Tibial artery (tissue), 4 donors: Measurements from ENCODE around the gene COL4A2.

Experiments used
- DNase-seq, 2 donors: peaks; one replicate each; pipeline ENCODE4 v3.0.0-alpha.2; 2019
- H3K27ac ChIP-seq, 2 donors: fragments of 200-600 bp; sonication (generic) in 1 of 2; 1 replicate in 1 of 2; 2 replicates in 1 of 2; pipeline ENCODE4 v1.5.1; 2018 to 2019; ENCODE audit warnings: mild to moderate bottlenecking in 1 of 2
- H3K27me3 ChIP-seq, 2 donors: fragments of 200-600 bp; sonication (generic) in 1 of 2; one replicate each; pipeline versions ENCODE4 v1.5.1 to v1.6.0; 2016 to 2019
- H3K36me3 ChIP-seq, 3 donors: fragments of 200-600 bp; sonication (generic) in 2 of 3; one replicate each; pipeline ENCODE4 v1.5.1; 2016 to 2019; ENCODE audit warnings: mild to moderate bottlenecking in 2 of 3
- H3K4me1 ChIP-seq, 4 donors: fragments of 200-600 bp; sonication (generic) in 2 of 4; 1 replicate in 3 of 4; 2 replicates in 1 of 4; pipeline ENCODE4 v1.5.1; 2016 to 2019
- H3K4me3 ChIP-seq, 2 donors: fragments of 200-600 bp; sonication (generic) in 1 of 2; 1 replicate in 1 of 2; 2 replicates in 1 of 2; pipeline ENCODE4 v1.5.1; 2018 to 2019; ENCODE audit warnings: mild to moderate bottlenecking in 2 of 2
- H3K9me3 ChIP-seq, 3 donors: fragments of 200-600 bp; sonication (generic) in 1 of 3; one replicate each; pipeline ENCODE4 v1.5.1; 2016 to 2019
- intact Hi-C: fragments of 100-400 bp; cut with DNase I; formaldehyde crosslinking; loops from one replicate; pipeline ENCODE4 v1.15.0; 2023; ENCODE audit warnings: low total_unique reads
- TF ChIP-seq, protein P1 (sequence below), 2 experiments: fragments of 200-600 bp in 1 of 2; fragments of 450-650 bp in 1 of 2; IDR thresholded peaks; one replicate each; pipeline ENCODE4 v1.5.1; 2017 to 2019; ENCODE audit warnings: antibody characterized with exemption in 2 of 2, mild to moderate bottlenecking in 1 of 2, moderate library complexity in 1 of 2

The COL4A2 gene

GRCh38 chr13:110468986-110469495, 162.0 kb downstream of the COL4A2 start:
- Histone ChIP-seq H3K4me3 (no peak overlapping the region), H3K36me3 (peaks cover 83 to 98% (median 96%) of the 10 kb centered on the region in 3 donors)

DNA sequence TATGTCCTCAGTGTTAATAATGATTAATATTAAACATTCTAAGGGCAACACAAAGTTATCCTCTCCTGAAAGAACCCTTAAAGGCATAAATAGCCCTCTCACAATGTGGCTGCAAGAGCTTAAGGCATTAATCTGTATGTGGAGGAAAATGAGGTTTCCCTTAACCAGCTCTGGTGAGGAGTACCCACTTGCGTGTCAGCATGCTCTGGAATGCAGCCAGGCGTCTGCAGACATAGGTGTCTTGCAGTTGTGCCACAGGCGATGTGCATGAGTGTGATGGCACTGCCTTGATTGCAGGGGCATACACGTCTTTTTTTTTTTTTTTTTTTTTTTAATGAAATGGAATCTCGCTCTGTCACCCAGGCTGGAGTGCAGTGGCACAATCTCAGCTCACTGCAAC, 162.5 kb downstream of the COL4A2 start:
- no peaks in the 10 kb centered on the region for H3K4me1 ChIP-seq
- peaks cover 83 to 98% (median 96%) of the 10 kb centered on the region in 3 donors for H3K36me3 ChIP-seq
- TF ChIP-seq, protein P1, sequence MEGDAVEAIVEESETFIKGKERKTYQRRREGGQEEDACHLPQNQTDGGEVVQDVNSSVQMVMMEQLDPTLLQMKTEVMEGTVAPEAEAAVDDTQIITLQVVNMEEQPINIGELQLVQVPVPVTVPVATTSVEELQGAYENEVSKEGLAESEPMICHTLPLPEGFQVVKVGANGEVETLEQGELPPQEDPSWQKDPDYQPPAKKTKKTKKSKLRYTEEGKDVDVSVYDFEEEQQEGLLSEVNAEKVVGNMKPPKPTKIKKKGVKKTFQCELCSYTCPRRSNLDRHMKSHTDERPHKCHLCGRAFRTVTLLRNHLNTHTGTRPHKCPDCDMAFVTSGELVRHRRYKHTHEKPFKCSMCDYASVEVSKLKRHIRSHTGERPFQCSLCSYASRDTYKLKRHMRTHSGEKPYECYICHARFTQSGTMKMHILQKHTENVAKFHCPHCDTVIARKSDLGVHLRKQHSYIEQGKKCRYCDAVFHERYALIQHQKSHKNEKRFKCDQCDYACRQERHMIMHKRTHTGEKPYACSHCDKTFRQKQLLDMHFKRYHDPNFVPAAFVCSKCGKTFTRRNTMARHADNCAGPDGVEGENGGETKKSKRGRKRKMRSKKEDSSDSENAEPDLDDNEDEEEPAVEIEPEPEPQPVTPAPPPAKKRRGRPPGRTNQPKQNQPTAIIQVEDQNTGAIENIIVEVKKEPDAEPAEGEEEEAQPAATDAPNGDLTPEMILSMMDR (IDR thresholded peaks at IDR 0.05), result no peak
- intact Hi-C loops, result no loop called here
- H3K9me3 ChIP-seq, result no peaks in the 10 kb centered on the region
- H3K27ac ChIP-seq, result no peak overlapping the region
- H3K4me3 ChIP-seq, result no peak overlapping the region
- DNase-seq, result no peak
- H3K27me3 ChIP-seq, result no peaks in the 10 kb centered on the region

More at GRCh38 chr13:110468986-110469495, 162.0 kb downstream of the COL4A2 start:
- Histone ChIP-seq H3K9me3 (no peaks in the 10 kb centered on the region), H3K4me1 (no peaks in the 10 kb centered on the region), H3K27me3 (no peaks in the 10 kb centered on the region), H3K27ac (no peak overlapping the region)
- intact Hi-C loops, result no loop called here
- DNase-seq, result no peak
- TF ChIP-seq, protein P1 (IDR thresholded peaks at IDR 0.05), result no peak

DNA sequence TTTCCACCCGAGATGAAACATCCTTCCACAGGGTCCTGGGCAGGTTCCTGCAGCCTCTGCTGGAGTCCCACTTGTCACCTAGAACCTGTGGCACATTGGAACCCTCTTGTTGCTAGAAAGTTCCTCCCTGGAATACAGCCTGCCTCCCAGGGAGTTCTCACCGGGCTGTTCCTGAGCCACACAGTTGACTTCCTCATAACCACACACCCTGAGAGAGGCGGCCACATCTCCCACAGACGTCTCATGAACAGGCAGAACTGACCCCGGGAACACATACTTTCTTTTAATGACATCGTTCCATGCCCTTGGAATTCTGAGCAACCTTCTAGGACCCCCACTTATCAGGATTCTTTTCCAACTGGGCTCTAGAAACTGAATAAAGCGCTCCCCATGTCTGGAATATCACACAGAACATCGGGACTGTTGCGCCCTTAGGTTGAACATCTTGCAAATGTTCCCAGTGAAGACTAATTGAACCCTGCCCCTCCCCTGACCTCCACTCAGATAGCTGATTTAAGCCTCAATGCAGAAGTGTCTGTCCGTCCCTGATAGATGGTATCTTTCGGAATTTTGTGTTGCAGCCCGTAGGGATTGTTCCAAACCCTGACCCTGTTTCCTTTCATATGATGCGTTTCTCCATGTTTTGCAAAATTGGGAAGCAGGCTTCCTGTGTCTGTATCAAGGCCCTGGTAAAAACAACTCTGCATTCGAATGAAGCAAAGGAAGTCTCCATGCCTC, 163.4 kb downstream of the COL4A2 start:
- Histone ChIP-seq H3K27ac (peak overlapping the region in 1 of 2 donors; percentile 7), H3K9me3 (no peaks in the 10 kb centered on the region), H3K27me3 (no peaks in the 10 kb centered on the region), H3K36me3 (peaks cover 83 to 98% (median 96%) of the 10 kb centered on the region in 3 donors), H3K4me1 (no peaks in the 10 kb centered on the region), H3K4me3 (no peak overlapping the region)
- intact Hi-C loops, result loop anchor here (10.0 kb wide), 1 partner anchor 94 kb away; the partner anchor contains the start of gene RAB20
- TF ChIP-seq, protein P1 (IDR thresholded peaks at IDR 0.05), result no peak
- peak in 1 of 2 donors; percentile 37 for DNase-seq

GRCh38 chr13:110471156-110471832, 164.2 kb downstream of the COL4A2 start:
- H3K9me3 ChIP-seq, result no peaks in the 10 kb centered on the region
- peak in 1 of 2 donors; percentile 74 for DNase-seq
- H3K27ac ChIP-seq, result peak overlapping the region; percentile 21 to 34
- H3K4me3 ChIP-seq, result no peak overlapping the region
- no peaks in the 10 kb centered on the region for H3K4me1 ChIP-seq
- H3K27me3 ChIP-seq, result no peaks in the 10 kb centered on the region
- intact Hi-C loops, result loop anchor here (10.0 kb wide), 1 partner anchor 94 kb away; the partner anchor contains the start of gene RAB20
- TF ChIP-seq, protein P1 (IDR thresholded peaks at IDR 0.05), result no peak
- peaks cover 83 to 98% (median 96%) of the 10 kb centered on the region in 3 donors for H3K36me3 ChIP-seq

- Histone ChIP-seq H3K4me3 (no peak overlapping the region), H3K36me3 (peaks cover 82 to 98% (median 96%) of the 10 kb centered on the region in 3 donors), H3K9me3 (no peaks in the 10 kb centered on the region), H3K27ac (peak overlapping the region; percentile 21 to 34), H3K4me1 (no peaks in the 10 kb centered on the region), H3K27me3 (no peaks in the 10 kb centered on the region)
- TF ChIP-seq, protein P1 (IDR thresholded peaks at IDR 0.05), result no peak
- intact Hi-C loops, result loop anchor here (10.0 kb wide), 1 partner anchor 93 kb away; the partner anchor contains the start of gene RAB20
- peak; percentile 53 to 78 for DNase-seq
Observed at GRCh38 chr13:110471833-110472162, 164.7 kb downstream of the COL4A2 start.
